GM18861 (cell line): ENCODE measurements around the gene FANK1.

ENCODE experiments used
- ATAC-seq: cut with Tn5 transposase; IDR thresholded peaks from one replicate; pipeline ENCODE4 v1.9.1; 2021; ENCODE audit not compliant: unreplicated experiment

FANK1 gene

GRCh38 chr10:125984865-125985495 is 88.6 kb downstream of the FANK1 start:
- ATAC-seq, result no peak

- no peak for ATAC-seq
Observed at GRCh38 chr10:125985557-125986240, 89.3 kb downstream of the FANK1 start.

- no peak for ATAC-seq
Observed at GRCh38 chr10:125989791-125990190, 93.4 kb downstream of the FANK1 start.

- no peak for ATAC-seq
Observed at GRCh38 chr10:125990974-125991373, 94.6 kb downstream of the FANK1 start.

GRCh38 chr10:125991392-125991791 is 95.0 kb downstream of the FANK1 start:
- no peak for ATAC-seq

GRCh38 chr10:125992254-125992653 is 95.9 kb downstream of the FANK1 start:
- ATAC-seq, result no peak

- ATAC-seq, result no peak
Observed at GRCh38 chr10:125994601-125995000, 98.2 kb downstream of the FANK1 start.

- no peak for ATAC-seq
Observed at GRCh38 chr10:125995726-125996304, 99.5 kb downstream of the FANK1 start.

- ATAC-seq, result no peak
Observed at GRCh38 chr10:125997586-125997985, 101.2 kb downstream of the FANK1 start.

- no peak for ATAC-seq
Observed at GRCh38 chr10:125999694-126000093, 103.3 kb downstream of the FANK1 start.

GRCh38 chr10:126001576-126001975 is 105.2 kb downstream of the FANK1 start:
- no peak for ATAC-seq

- no peak for ATAC-seq
Observed at GRCh38 chr10:126004752-126005151, 108.4 kb downstream of the FANK1 start.

GRCh38 chr10:126006264-126006663 is 109.9 kb downstream of the FANK1 start:
- no peak for ATAC-seq

GRCh38 chr10:126006906-126007305 is 110.5 kb downstream of the FANK1 start:
- ATAC-seq, result no peak

- no peak for ATAC-seq
Observed at GRCh38 chr10:126009650-126010049, 113.3 kb downstream of the FANK1 start.

GRCh38 chr10:126011995-126012394 is 115.6 kb downstream of the FANK1 start:
- ATAC-seq, result no peak

- no peak for ATAC-seq
Observed at GRCh38 chr10:126012485-126012884, 116.1 kb downstream of the FANK1 start.

GRCh38 chr10:126013489-126014281 is 117.3 kb downstream of the FANK1 start:
- ATAC-seq, result peak; percentile 50

- ATAC-seq, result no peak
Observed at GRCh38 chr10:126014309-126014708, 117.9 kb downstream of the FANK1 start.

GRCh38 chr10:126015413-126015812 is 119.0 kb downstream of the FANK1 start:
- ATAC-seq, result no peak

- no peak for ATAC-seq
Observed at GRCh38 chr10:126016156-126016805, 119.9 kb downstream of the FANK1 start.
